Rectal smooth muscle tissue (tissue), 1 donor: Measurements from ENCODE around the gene KCP.
A peak's percentile ranks its signal among the peaks of the same experiment; 100 is the strongest.

Experiments used
- H3K27ac ChIP-seq: one replicate; pipeline ENCODE4 v1.7.0; 2013; ENCODE audit warnings: low read depth, low read length, inconsistent platforms
- H3K27me3 ChIP-seq: one replicate; pipeline ENCODE4 v1.7.0; 2013; ENCODE audit warnings: low read length; ENCODE audit not compliant: control insufficient read depth, insufficient read depth
- H3K36me3 ChIP-seq: one replicate; pipeline ENCODE4 v1.7.0; 2013; ENCODE audit warnings: low read length; ENCODE audit not compliant: control insufficient read depth, insufficient read depth
- H3K4me1 ChIP-seq: one replicate; pipeline ENCODE4 v1.7.0; 2013; ENCODE audit warnings: low read length; ENCODE audit not compliant: control insufficient read depth, insufficient read depth
- H3K4me3 ChIP-seq: one replicate; pipeline ENCODE4 v1.7.0; 2013; ENCODE audit warnings: low read length
- H3K9ac ChIP-seq: one replicate; pipeline ENCODE4 v1.7.0; 2013; ENCODE audit warnings: low read length

Gene KCP

DNA sequence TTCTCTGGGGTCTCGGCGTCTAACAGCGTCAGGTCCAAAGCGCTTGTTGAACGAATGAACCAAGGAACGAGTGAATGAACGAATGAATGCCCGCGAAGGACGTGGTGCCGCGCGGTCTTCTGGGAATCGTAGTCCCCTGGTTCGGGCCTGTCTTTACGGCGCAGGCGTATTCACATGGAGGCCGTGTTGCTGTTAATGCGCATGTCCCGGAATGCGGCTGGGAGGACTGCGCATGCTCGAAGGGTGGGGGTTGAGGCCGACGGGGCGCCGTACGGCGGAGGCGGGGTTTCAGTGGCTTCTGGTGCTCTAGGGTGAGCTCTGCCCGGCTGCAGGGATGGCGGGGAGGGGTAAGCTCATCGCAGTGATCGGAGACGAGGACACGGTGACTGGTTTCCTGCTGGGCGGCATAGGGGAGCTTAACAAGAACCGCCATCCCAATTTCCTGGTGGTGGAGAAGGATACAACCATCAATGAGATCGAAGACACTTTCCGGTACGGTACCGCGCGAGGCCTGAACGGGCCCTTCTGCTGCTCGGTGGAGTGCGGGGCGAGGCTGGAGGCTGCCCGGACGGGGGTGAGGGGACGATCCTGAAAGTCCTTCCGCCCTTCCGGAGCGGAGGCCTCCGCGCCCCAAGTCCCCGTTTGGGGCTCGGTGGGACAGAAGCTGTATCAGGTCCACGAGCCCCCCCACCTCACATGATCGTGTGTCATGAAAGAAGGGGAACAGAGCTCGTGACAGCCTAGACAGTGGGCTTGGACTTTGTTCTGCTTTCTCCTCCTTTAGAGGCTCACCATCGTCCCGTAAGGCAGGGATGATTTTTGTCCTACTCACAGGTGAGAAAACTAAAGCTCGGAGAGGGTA lies 47.7 kb downstream of the KCP start, which contains the start of gene ATP6V1F:
Gene ATP6V1F, plus strand, starts transcription at position 286 of the 862 bp plus-strand sequence. Its CDS starts 49 bp downstream, at position 335.
- H3K4me3 ChIP-seq: peak within 1 kb of the TSS; percentile 88
- peak within 1 kb of the TSS; percentile 59 for H3K9ac ChIP-seq
- H3K4me1 ChIP-seq: peaks cover 20% of the 10 kb centered on the region
- peaks cover 6% of the 10 kb centered on the region for H3K36me3 ChIP-seq
- peak within 1 kb of the TSS; percentile 67 for H3K27ac ChIP-seq
- H3K27me3 ChIP-seq: no peaks in the 10 kb centered on the region

DNA sequence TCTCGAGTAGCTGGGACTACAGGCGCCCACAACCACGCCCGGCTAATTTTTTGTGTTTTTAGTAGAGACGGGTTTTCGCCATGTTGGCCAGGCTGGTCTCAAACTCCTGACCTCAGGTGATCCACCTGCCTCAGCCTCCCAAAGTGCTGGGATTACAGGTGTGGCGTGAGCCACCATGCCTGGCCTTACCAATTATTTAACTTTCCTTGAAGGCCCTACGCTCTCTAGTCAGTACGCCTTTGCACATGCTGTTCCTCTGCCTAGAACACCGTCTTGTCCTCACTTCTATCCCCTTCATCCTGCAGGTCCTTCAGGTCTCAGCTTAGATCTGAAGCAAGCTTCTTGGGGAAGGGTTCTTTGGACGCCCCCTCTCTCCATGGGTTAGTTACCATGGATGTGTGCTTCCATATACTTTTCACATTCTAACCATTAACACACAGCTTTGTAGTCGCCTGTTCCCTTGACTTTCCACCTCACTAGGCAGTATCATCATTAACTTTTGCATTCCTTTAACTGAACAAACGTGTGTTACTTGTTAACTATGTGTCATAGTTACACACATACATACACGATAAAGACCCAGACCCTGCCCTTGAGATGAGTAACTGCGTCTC lies 48.4 kb downstream of the KCP start:
- peaks cover 20% of the 10 kb centered on the region for H3K4me1 ChIP-seq

DNA sequence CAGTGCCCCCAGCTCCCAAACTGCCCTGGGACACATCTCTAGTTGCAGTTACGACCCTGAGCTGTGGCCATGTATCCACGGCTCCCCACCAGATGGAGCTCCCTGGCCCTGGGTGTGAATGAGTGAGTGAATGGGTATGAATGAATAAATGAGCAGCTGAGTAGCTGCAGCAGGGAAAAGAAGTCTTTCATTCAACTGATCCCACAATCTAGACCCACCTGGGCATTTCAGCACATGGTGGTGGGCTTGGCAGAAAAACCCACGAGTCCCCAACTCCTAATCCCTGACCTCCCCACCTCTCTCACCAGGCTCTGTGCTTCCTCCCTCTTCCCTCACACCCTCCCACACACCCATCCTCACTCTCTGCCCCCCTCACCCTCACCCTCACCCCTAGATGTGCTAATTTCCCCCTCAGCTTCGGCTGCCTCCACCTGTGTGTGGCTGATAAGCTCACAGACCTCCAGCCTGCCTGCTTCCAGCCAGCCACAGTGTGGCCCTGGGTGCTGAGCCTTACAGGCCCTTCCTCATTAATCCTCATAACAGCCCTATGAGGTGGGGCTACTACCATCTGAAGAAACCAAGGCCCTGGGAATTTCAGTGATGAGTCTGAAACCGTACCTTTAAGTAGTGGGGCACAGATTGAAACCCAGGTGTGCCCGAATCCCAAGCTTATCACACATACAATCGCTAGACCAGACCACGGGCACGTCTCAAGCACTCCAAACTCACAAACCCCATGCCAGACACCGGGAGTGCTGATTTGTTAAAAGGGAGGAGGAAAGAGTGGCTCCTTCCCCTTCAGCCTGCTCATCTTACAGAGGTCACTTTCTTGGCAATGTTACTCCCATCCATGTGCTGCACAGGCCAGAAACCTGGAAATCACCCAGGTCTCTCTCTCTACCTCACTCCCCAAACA lies 50.1 kb downstream of the KCP start:
- no peaks in the 10 kb centered on the region for H3K27me3 ChIP-seq
- H3K36me3 ChIP-seq: peaks cover 8% of the 10 kb centered on the region
- H3K4me1 ChIP-seq: peaks cover 20% of the 10 kb centered on the region
- peak overlapping the region; percentile 63 for H3K27ac ChIP-seq
- no peak overlapping the region for H3K4me3 ChIP-seq
- no peak overlapping the region for H3K9ac ChIP-seq

More for the DNA sequence above, 48.4 kb downstream of the KCP start:
- Histone ChIP-seq H3K4me3 (peak overlapping the region; percentile 55), H3K9ac (peak overlapping the region; percentile 34), H3K27me3 (no peaks in the 10 kb centered on the region), H3K36me3 (peaks cover 6% of the 10 kb centered on the region), H3K27ac (peak overlapping the region; percentile 60)

DNA sequence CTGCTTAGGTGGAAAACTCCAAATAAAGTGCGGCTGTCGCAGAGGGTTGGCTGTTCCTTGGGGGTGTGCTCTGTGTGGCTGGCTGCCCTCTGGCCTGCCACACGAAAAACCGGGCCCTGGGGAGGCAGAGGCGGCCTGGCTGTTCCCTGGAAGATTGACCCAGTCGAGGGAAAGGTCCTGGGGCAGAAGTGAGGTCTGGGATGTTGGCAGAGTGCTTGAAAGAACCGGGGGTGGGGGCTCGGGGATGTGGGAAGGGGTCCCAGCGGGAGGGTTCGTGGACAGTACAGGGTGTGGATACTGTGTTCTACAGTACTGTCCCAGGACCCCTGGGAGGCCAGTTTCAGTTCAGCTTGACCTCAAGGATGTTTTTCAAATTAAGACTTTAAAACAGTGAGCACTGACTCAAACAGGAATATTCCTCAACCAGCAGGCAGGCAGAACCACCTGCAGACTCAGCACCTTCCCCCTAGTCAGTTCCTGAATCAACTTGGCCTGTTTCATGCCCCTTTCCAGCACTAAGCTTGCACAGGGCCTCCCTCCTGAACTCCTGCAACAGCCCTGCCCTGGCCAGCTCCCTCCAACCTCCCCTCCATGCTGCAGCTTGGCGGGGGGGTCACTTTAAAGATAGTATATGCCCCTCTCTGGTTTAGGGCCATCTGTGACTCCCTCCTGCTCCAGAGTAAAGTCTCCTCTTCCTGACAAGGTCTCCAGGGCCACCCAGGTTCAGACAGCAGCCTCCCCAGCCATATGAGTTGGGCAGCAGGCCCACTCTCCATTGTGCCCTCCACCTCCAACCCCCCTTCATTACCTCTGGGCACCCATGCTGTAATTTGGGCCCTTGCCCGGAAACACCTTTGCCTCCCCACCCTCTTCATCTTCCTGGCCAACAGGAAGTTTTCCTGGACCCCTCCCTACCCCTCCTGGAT lies 51.0 kb downstream of the KCP start:
- peak overlapping the region; percentile 63 for H3K27ac ChIP-seq
- H3K27me3 ChIP-seq: no peaks in the 10 kb centered on the region
- peaks cover 20% of the 10 kb centered on the region for H3K4me1 ChIP-seq
- H3K36me3 ChIP-seq: peaks cover 17% of the 10 kb centered on the region
- H3K4me3 ChIP-seq: no peak overlapping the region
- H3K9ac ChIP-seq: no peak overlapping the region

DNA sequence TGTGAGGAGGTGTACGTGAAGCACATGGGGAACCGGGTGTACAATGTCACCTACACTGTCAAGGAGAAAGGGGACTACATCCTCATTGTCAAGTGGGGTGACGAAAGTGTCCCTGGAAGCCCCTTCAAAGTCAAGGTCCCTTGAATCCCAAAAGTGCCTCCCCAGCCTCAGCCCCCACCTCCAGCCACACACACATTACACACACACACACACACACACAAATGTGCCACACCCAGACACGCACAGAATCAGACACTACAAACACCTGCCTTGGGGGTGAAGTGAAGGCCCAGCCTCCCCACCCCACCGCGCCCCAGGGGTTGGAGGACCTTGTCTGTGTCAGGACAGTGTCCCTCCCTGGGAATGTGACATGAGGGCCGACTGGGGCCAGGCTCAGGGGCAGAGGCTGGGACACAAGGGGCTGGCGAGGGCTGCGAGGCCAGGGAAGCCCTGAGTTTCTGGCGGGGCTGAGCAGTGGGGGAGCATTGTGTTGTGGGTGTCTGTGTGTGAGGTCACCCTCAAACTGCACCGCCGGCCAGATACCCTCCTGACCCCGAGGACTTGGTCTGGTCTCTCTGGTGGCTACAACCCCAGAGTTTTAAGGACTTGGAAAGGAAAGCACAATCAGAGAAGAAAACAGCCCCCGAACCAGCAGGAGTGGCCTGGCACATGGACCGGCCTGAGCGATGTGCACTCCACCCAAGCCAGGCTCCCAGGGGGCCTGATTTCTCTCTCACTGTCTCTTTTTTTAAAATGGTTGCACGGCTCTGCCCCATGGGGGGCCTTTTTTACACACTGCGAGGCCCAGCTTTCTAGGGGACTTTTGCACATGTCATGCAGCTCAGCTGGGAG lies 51.9 kb downstream of the KCP start:
- H3K27me3 ChIP-seq: no peaks in the 10 kb centered on the region
- peaks cover 17% of the 10 kb centered on the region for H3K36me3 ChIP-seq
- no peak overlapping the region for H3K4me3 ChIP-seq
- peak overlapping the region; percentile 56 for H3K27ac ChIP-seq
- H3K9ac ChIP-seq: no peak overlapping the region
- H3K4me1 ChIP-seq: peaks cover 17% of the 10 kb centered on the region

DNA sequence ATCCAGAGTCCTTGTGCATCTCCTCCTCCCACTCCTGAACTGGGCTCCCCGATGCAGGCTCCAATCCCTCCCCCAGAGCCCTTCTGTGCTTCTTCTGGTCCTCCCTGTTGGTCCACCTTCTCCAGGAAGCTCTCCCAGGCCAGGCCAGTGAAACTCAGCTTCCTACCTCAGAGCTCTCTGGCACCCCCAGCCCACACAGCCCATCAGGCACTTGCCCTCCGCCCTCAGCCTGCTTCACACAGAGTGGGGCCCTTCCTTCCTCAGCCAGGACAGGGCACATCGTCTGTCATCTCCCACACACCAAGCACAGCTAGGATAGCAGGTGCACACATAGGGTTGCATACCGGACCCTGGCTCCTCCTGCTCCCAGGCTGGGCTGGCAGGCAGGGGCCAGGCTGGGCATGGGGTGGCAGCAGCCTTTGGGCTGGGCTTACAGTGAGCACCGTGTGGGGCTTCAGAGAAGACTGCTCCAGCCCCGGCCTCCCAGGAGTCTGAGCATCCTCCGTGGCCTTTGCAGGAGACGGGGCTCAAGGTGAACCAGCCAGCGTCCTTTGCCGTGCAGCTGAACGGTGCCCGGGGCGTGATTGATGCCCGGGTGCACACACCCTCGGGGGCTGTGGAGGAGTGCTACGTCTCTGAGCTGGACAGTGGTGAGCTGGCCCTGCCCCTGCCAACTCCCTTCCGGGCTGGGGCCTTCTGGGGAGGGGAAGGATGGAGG lies 54.3 kb downstream of the KCP start:
- Histone ChIP-seq H3K9ac (no peak overlapping the region), H3K27me3 (no peaks in the 10 kb centered on the region), H3K4me1 (peaks cover 8% of the 10 kb centered on the region), H3K36me3 (peaks cover 37% of the 10 kb centered on the region), H3K27ac (no peak overlapping the region), H3K4me3 (no peak overlapping the region)

DNA sequence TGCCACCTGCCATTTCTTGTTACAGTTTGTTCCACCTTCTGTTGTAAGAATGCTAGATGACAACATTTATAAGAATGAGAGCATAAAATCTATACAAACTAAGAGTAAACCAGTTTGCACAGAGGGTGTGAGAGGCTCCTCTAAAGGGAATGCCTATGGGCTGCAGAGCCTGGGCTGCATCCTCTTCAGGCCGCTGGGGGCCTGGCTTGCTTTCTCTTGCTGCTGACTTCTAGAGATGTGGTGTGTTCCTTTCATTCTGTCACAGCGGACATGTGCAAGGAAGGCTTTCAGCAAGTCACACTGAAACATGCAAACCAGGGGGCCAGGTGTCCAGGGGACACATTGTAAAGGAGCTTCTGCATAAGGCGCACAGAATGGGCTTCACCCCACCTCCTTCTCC lies 55.0 kb downstream of the KCP start:
- Histone ChIP-seq H3K36me3 (peaks cover 42% of the 10 kb centered on the region), H3K27me3 (no peaks in the 10 kb centered on the region)

DNA sequence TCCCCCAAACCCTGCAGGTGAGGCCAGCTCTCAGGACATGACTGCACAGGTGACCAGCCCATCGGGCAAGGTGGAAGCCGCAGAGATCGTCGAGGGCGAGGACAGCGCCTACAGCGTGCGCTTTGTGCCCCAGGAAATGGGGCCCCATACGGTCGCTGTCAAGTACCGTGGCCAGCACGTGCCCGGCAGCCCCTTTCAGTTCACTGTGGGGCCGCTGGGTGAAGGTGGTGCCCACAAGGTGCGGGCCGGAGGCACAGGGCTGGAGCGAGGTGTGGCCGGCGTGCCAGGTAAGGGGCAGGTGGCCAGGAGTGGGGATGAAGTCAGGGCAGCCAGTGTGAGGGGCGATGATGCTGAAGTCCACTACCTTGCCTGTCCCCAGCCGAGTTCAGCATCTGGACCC lies 56.1 kb downstream of the KCP start:
- H3K9ac ChIP-seq: no peak overlapping the region
- peaks cover 53% of the 10 kb centered on the region for H3K36me3 ChIP-seq

More for the DNA sequence above, 55.0 kb downstream of the KCP start:
- H3K27ac ChIP-seq: no peak overlapping the region
- H3K4me3 ChIP-seq: no peak overlapping the region
- H3K4me1 ChIP-seq: peaks cover 3% of the 10 kb centered on the region
- peak overlapping the region; percentile 1 for H3K9ac ChIP-seq

DNA sequence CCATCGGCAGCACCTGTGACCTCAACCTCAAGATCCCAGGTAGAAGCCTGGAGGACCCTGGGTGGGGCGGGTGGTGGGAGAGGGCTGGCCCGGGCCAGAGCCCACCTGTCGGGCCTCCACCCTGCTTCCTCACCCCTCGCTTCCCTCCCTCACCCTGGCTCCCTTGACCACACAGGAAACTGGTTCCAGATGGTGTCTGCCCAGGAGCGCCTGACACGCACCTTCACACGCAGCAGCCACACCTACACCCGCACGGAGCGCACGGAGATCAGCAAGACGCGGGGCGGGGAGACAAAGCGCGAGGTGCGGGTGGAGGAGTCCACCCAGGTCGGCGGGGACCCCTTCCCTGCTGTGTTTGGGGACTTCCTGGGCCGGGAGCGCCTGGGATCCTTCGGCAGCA lies 56.7 kb downstream of the KCP start:
- no peak overlapping the region for H3K4me3 ChIP-seq
- H3K36me3 ChIP-seq: peaks cover 56% of the 10 kb centered on the region
- no peaks in the 10 kb centered on the region for H3K27me3 ChIP-seq
- H3K27ac ChIP-seq: no peak overlapping the region
- no peak overlapping the region for H3K9ac ChIP-seq
- H3K4me1 ChIP-seq: no peaks in the 10 kb centered on the region

More for the DNA sequence above, 56.1 kb downstream of the KCP start:
- Histone ChIP-seq H3K4me1 (no peaks in the 10 kb centered on the region), H3K27ac (no peak overlapping the region), H3K27me3 (no peaks in the 10 kb centered on the region), H3K4me3 (no peak overlapping the region)

DNA sequence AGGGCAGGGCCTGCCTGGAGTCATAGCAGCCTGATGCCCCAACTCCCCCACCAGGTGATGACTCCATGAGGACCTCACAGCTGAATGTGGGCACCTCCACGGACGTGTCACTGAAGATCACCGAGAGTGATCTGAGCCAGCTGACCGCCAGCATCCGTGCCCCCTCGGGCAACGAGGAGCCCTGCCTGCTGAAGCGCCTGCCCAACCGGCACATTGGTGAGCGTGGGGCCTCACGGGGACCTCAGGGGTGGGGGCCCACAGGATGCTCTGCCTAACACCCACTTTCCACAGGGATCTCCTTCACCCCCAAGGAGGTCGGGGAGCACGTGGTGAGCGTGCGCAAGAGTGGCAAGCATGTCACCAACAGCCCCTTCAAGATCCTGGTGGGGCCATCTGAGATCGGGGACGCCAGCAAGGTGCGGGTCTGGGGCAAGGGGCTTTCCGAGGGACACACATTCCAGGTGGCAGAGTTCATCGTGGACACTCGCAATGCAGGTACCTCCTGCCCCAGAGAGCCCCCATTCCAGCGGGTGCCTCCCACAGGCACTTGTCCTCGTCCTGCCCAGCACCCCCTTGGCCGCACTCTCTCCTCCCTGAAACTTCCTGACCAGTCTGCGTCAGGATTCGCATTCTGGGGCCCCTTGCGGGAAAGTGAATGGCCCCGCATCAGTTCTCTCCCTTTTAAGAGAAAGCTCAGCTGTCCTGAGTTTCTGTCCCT lies 57.8 kb downstream of the KCP start:
- peaks cover 56% of the 10 kb centered on the region for H3K36me3 ChIP-seq
- no peaks in the 10 kb centered on the region for H3K27me3 ChIP-seq
- H3K4me3 ChIP-seq: no peak overlapping the region
- peak overlapping the region; percentile 14 for H3K27ac ChIP-seq
- H3K4me1 ChIP-seq: no peaks in the 10 kb centered on the region
- H3K9ac ChIP-seq: no peak overlapping the region
